Stimulated activated naive CD4-positive, alpha-beta T cell (primary cell): Measurements from ENCODE around the gene F2RL1.
A peak's percentile ranks its signal among the peaks of the same experiment; 100 is the strongest.
"Not testable (repeated sequence)": the region's sequence is repeated elsewhere in the genome, so short reads cannot be mapped to it uniquely, and the experiment has no call there.

ENCODE experiments used
- DNase-seq, 6 experiments: peaks; one replicate each; lab custom pipeline; 2025; lab: John Stamatoyannopoulos, UW

The F2RL1 gene

GRCh38 chr5:76851728-76852369, 33.0 kb downstream of the F2RL1 start:
- DNase-seq = no peak

- no peak for DNase-seq
Measured at GRCh38 chr5:76852772-76853171, 33.9 kb downstream of the F2RL1 start.

DNA sequence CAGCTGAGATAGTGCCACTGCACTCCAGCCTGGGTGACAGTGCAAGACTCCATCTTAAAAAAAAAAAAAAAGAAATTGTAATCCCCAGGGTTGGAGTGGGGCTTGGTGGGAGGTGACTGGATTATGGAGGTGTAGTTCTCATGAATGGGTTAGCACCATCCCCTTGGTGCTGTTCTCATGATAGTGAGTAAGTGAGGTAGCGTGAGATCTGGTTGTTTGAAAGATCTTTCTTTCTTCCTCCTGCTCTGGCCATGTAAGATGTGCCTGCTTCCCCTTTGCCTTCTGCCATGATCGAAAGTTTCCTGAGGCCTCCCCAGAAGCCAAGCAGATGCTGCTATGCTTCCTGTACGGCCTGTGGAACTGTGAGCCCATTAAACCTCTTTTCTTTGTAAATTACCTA, 34.9 kb downstream of the F2RL1 start:
- not testable (repeated sequence) for DNase-seq

GRCh38 chr5:76854644-76855043, 35.8 kb downstream of the F2RL1 start:
- DNase-seq = no peak

- DNase-seq = not testable (repeated sequence)
Measured at GRCh38 chr5:76855501-76855900, 36.7 kb downstream of the F2RL1 start.

DNA sequence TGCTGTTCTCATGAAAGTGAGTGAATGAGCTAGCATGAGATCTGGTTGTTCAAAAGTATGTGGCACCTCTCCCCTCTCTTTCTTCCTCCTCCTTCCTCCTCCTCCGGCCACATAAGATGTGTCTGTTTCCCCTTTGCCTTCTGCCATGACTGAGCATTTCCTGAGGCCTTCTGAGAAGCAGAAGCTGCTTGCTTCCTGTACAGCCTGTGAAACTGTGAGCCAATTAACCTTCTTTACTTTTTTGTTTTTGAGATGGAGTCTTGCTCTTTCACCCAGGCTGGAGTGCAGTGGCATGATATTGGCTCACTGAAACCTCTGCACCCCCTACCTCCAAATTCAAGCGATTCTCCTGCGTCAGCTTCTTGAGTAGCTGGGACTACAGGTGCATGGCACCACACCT, 37.1 kb downstream of the F2RL1 start:
- peak in 3 of 6 experiments; percentile 39 to 53 (median 45) for DNase-seq

DNA sequence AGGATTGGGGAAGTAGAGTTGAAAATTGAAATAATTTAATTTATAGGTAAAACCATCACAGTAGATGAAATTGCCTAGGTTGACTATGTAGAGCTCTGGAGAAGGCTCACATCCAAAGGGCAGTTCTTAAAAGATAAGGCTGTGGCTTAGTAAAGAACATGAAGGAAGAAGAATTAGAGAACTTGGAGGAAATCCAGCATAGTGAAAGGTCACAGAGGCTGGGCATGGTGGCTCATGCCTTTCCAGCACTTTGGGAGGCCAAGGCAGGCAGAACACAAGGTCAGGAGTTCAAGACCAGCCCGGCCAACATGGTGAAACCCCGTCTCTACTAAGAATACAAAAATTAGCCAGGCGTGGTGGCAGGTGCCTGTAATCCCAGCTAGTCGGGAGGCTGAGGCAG, 38.0 kb downstream of the F2RL1 start:
- DNase-seq = not testable (repeated sequence)

DNA sequence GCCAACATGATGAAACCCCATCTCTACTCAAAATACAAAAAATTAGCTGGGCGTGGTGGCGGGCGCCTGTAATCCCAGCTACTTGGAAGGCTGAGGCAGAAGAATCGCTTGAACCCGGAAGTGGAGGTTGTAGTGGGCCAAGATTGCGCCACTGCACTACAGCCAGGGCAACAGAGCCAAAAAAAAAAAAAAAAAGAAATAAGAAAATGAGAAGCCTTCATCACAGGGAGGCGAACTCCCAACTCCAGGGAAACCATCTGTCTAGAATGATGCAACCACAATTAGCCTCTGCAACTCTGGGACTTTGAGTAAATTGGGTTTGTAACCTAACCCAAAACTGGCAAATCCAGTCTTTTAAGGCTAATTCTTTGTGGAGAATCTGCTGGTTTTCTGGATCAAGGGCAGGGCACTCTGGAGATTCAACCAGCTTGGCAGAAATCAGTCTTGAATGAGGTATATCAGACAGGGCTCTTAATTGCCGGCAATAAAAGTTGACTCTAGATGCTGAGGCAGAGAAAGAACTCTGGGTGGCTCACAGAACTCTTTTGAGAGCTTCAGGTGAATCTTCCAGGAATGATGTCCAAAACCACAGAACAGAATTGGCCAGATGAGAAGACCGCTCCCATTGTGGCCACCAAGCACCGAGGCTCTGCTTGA, 40.9 kb downstream of the F2RL1 start:
- no peak for DNase-seq

- DNase-seq = no peak
Measured at GRCh38 chr5:76861612-76862011, 42.8 kb downstream of the F2RL1 start.

GRCh38 chr5:76863001-76863400, 44.2 kb downstream of the F2RL1 start:
- DNase-seq = no peak

DNA sequence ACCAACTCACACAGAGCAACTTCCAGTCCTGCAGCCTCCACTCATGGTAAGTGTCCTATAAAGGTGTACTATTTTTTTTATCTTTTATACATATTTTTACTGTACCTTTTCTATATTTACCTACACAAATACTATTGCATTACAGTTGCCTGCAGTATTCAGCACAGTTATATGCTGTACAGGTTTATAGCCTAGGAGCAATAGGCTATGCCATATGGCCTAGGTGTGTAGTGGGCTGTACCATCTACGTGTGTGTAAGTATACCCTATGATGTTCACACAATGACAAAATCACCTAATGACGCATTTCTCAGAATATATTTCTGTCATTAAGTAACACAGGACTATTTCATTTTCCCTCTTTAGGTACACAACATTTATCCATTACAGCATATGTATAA, 47.7 kb downstream of the F2RL1 start:
- DNase-seq = no peak

DNA sequence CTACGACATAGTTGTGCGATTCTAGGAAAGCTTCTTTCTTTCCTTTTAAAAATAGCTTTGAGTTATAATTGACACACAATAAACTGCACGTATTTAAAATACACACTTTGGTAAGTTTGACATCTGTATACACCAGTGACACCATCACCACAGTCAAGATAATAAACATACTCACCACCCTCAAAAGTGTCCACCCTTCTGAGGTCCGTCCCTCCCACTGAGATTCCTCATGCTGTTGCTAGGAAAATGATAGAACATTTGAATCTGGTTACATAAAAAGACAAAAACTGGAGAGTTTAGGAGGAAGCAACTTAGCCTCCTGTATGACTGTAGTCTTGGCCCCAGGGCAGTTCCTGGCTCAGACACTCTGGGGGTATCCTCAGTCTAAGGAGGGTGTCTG, 48.2 kb downstream of the F2RL1 start:
- DNase-seq = no peak

- DNase-seq = peak; percentile 8 to 67 (median 32)
Measured at GRCh38 chr5:76867827-76868693, 49.2 kb downstream of the F2RL1 start.

DNA sequence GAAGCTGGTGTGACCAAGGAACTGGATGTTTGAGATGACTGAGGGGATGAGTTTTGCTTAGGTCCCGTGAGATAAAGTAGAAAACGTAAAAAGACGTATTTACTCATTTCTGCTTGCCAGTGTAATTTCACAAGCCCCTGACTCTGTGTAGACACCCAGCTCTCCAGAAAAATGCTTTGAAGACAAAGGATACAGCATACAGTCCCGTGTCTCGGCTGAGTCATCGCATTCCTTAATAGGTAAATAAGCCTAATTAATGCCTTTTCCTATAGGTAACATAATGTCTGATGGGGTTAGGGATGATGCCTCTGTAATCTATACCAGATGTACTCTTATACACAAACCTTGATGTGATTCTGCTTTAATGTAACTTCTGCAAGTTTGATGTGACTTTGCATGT, 51.2 kb downstream of the F2RL1 start:
- DNase-seq = no peak

DNA sequence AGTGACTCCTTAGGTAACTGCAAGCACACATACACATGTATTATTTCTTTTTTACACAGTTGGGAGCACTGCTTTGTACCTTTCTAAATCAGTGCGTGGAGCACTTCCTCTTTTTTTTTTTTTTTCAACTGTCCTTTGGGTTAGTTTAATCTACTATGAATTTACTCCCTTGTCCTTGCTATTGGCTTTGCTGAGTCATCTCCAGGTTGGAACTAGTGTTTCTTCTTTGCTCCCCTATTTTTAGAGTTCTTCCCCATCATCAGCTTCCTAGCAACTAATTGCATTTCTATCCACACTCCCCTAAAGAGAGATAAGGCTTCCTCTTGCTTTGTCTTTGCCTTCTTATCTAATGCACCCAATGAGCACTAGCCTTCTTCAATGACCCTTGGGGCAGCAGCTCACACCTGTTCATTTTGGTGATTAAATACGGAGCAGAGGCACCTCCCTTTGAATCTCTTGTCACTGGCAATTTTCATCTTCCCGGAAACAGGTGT, 55.3 kb downstream of the F2RL1 start:
- no peak for DNase-seq
